OCI-LY7 (cell line): ENCODE results near the gene COA6. TPM values are rescaled to one million over a fixed set of nuclear protein-coding genes. Genes with fewer than 3 reads are reported as not detected.

Experiments
- BruUV-seq: library from RNA; stranded (reverse); fragments of 400-500 nt; replicated peaks from 2 replicates; lab custom pipeline; 2021; lab: Mats Ljungman, UMichigan
- CTCF ChIA-PET: fragments of 300-600 bp; sonication (Branson Sonifier 250); formaldehyde crosslinking; loops from one replicate; lab custom pipeline; 2022; ENCODE audit warnings: antibody characterized with exemption; ENCODE audit not compliant: unreplicated experiment; lab: Charles Lee
- POLR2A ChIA-PET: fragments of 300-600 bp; sonication (Branson Sonifier 250); formaldehyde crosslinking; loops from one replicate; lab custom pipeline; 2022; ENCODE audit warnings: antibody characterized with exemption; lab: Charles Lee
- DNase-seq: peaks from one replicate; pipeline ENCODE4 v3.0.0-alpha.2; 2015; ENCODE audit warnings: low spot score
- H2AFZ ChIP-seq: fragments of 200-600 bp; sonication (generic), shearing (Covaris generic); 2 replicates; pipeline ENCODE4 v1.6.1; 2014; ENCODE audit warnings: mild to moderate bottlenecking, antibody characterized with exemption, low read length, moderate library complexity
- H3K27ac ChIP-seq: fragments of 200-600 bp; sonication (generic); 2 replicates; pipeline ENCODE4 v1.5.1; 2014; ENCODE audit warnings: mixed run types, low read depth, mild to moderate bottlenecking, moderate library complexity, low read length, inconsistent platforms; ENCODE audit not compliant: poor library complexity, severe bottlenecking
- H3K36me3 ChIP-seq: fragments of 200-600 bp; sonication (generic); 2 replicates; pipeline ENCODE4 v1.6.1; 2014; ENCODE audit warnings: mild to moderate bottlenecking, antibody characterized with exemption, low read length, moderate library complexity, mixed read lengths; ENCODE audit not compliant: insufficient read depth
- H3K4me1 ChIP-seq: fragments of 200-600 bp; sonication (generic); 2 replicates; pipeline ENCODE4 v1.5.1; 2014; ENCODE audit warnings: mild to moderate bottlenecking, low read length; ENCODE audit not compliant: insufficient read depth, poor library complexity, severe bottlenecking
- H3K4me2 ChIP-seq: fragments of 200-600 bp; sonication (generic); 2 replicates; pipeline ENCODE4 v1.6.1; 2014; ENCODE audit warnings: mild to moderate bottlenecking, low read length
- H3K4me3 ChIP-seq: fragments of 200-600 bp; sonication (generic); 2 replicates; pipeline ENCODE4 v1.5.1; 2014; ENCODE audit warnings: mild to moderate bottlenecking, low read depth, low read length; ENCODE audit not compliant: poor library complexity, severe bottlenecking
- H3K79me2 ChIP-seq: fragments of 200-600 bp; sonication (generic); 2 replicates; pipeline ENCODE4 v1.6.1; 2016; ENCODE audit warnings: low read depth, mild to moderate bottlenecking, low read length, moderate library complexity, mixed read lengths; ENCODE audit not compliant: insufficient read depth
- H3K9me2 ChIP-seq: fragments of 200-600 bp; sonication (generic); 2 replicates; pipeline ENCODE4 v1.6.1; 2016; ENCODE audit warnings: mild to moderate bottlenecking, low read length, mixed read lengths; ENCODE audit not compliant: insufficient read depth
- H3K9me3 ChIP-seq: fragments of 200-600 bp; sonication (generic); 2 replicates; pipeline ENCODE4 v1.6.1; 2014; ENCODE audit warnings: mild to moderate bottlenecking, mixed run types, low read length, mixed read lengths
- H4K20me1 ChIP-seq: fragments of 200-600 bp; sonication (generic); 2 replicates; pipeline ENCODE4 v1.6.1; 2014; ENCODE audit warnings: mild to moderate bottlenecking, antibody characterized with exemption, low read length, moderate library complexity, mixed read lengths; ENCODE audit not compliant: insufficient read depth
- CTCF ChIP-seq: fragments of 200-600 bp; sonication (generic); conservative IDR thresholded peaks from 2 replicates; pipeline ENCODE4 v1.5.1; 2014; ENCODE audit warnings: mild to moderate bottlenecking, antibody characterized with exemption, low read length, moderate library complexity, mixed read lengths
- EZH2phosphoT487 ChIP-seq: fragments of 200-600 bp; sonication (generic); IDR thresholded peaks from 2 replicates; pipeline ENCODE4 v1.6.1; 2018; ENCODE audit warnings: low read depth, borderline replicate concordance, mild to moderate bottlenecking, mixed run types, antibody characterized with exemption, low read length, moderate library complexity, mixed read lengths
- intact Hi-C: fragments of 100-400 bp; cut with micrococcal nuclease; formaldehyde crosslinking; loops from one replicate; pipeline ENCODE4 v1.10.0; 2022; ENCODE audit not compliant: unreplicated experiment
- total RNA-seq, 2 experiments: library from RNA; depleted of rRNA in 1 of 2; stranded (reverse); fragments of >200 nt in 1 of 2; shearing (Covaris generic) in 1 of 2; gene quantifications; 2 replicates each; pipeline ENCODE4 v1.2.3, GENCODE V29; 2014 to 2022

Gene COA6
- total RNA-seq, 2 experiments from 2014 or later, result 35.2 to 45.5 TPM

DNA sequence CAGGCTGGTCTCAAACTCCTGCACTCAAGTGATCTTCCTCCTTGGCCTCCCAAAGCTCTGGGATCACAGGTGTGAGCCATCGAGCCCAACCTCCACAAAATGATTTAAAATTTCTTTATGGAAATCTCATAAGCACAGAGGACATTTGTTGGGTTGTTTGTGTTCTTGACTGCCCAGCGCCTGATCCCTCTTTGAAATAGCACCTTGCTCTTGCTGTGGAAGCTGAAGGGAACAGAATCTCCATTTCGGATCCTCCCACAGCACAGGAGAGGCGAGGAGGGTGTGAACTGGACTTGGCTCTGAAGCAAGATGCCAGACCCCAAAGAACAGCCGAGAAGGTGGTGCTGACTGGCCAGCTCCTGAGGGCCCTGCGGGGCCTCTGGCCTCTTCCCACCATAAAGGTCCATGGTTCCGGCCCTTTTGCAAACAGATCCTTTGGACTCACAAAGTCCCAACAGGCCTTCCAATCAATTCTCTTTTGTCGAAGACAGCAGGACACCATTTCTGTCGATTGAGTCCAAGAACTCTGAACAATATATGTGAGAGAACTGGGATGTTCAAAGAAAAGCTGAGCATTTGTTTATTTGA lies 45.6 kb upstream of the COA6 start:
- no peaks in the 10 kb centered on the region for H4K20me1 ChIP-seq
- intact Hi-C loops, result loop anchor here (10.0 kb wide), 1 partner anchor 97 kb away; no protein-coding TSS in a partner anchor

DNA sequence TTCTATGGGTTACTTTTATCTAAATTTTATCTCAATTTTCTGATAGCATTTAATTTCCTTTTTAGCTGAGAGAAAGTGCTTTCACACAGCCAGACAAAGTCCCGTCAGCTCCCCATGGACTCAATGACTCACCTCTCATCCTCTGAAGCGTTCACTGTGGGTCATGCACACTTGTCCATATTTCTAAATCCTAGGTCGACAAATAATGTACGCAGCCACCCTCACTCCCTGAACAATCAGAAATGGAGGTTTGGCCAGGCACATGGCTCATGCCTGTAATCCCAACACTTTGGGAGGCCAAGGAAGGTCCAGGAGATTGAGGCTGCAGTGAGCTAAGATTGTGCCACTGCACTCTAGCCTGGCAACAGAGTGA lies 42.4 kb upstream of the COA6 start:
- H3K4me2 ChIP-seq, result no peak overlapping the region
- H2AFZ ChIP-seq, result peak overlapping the region; percentile 92; the same call in 1 of the 2 replicates
- no peak overlapping the region for H3K4me3 ChIP-seq
- intact Hi-C loops, result no loop called here
- BruUV-seq, result no TSS peak
- no peaks in the 10 kb centered on the region for H4K20me1 ChIP-seq
- 0 out of 2 replicates have a peak, but pooled peaks cover 4% of the 10 kb centered on the region for H3K9me3 ChIP-seq
- no peaks in the 10 kb centered on the region for H3K9me2 ChIP-seq
- H3K27ac ChIP-seq, result no peak overlapping the region
- H3K79me2 ChIP-seq, result no peaks in the 10 kb centered on the region
- H3K4me1 ChIP-seq, result peaks cover 16% of the 10 kb centered on the region
- POLR2A ChIA-PET, result interaction anchor here (0.8 kb wide), 1 partner anchor 26 kb away, joined by 3 read pairs; no protein-coding TSS in a partner anchor
- DNase-seq, result no peak
- H3K36me3 ChIP-seq, result no peaks in the 10 kb centered on the region
- TF ChIP-seq CTCF (no peak), EZH2phosphoT487 (no peak)
- CTCF ChIA-PET, result no interaction called here

More for the DNA sequence above, 45.6 kb upstream of the COA6 start:
- no peak for DNase-seq
- Histone ChIP-seq H3K27ac (no peak overlapping the region), H3K79me2 (no peaks in the 10 kb centered on the region), H3K4me1 (peaks cover 16% of the 10 kb centered on the region), H3K36me3 (no peaks in the 10 kb centered on the region), H3K9me2 (no peaks in the 10 kb centered on the region), H3K9me3 (no peaks in the 10 kb centered on the region), H3K4me3 (no peak overlapping the region), H2AFZ (no peak overlapping the region), H3K4me2 (no peak overlapping the region)
- ChIA-PET CTCF (interaction anchor here (1.2 to 1.6 kb wide), 2 partner anchors 8 to 31 kb away, joined by 3 to 5 read pairs; no protein-coding TSS in a partner anchor), POLR2A (interaction anchor here (1.0 kb wide), 2 partner anchors 10 to 46 kb away, joined by 3 read pairs; partner anchors contain the start of gene COA6)
- TF ChIP-seq EZH2phosphoT487, result no peak
- TF ChIP-seq CTCF, result no peak
- BruUV-seq, result no TSS peak

GRCh38 chr1:234331507-234331906 lies 41.7 kb upstream of the COA6 start:
- intact Hi-C loops, result no loop called here
- Histone ChIP-seq H3K9me2 (no peaks in the 10 kb centered on the region), H4K20me1 (no peaks in the 10 kb centered on the region), H2AFZ (no peak overlapping the region), H3K4me1 (peaks cover 16% of the 10 kb centered on the region), H3K27ac (no peak overlapping the region), H3K79me2 (no peaks in the 10 kb centered on the region), H3K9me3 (0 out of 2 replicates have a peak, but pooled peaks cover 11% of the 10 kb centered on the region), H3K4me3 (no peak overlapping the region), H3K36me3 (no peaks in the 10 kb centered on the region), H3K4me2 (no peak overlapping the region)
- TF ChIP-seq CTCF, result no peak
- TF ChIP-seq EZH2phosphoT487, result no peak
- no TSS peak for BruUV-seq
- POLR2A ChIA-PET, result interaction anchor here (0.6 to 0.8 kb wide), 2 partner anchors 10 to 25 kb away, joined by 3 read pairs; no protein-coding TSS in a partner anchor
- CTCF ChIA-PET, result no interaction called here
- no peak for DNase-seq
